ENCODE data around the gene CFAP92. TPM values are rescaled to one million over a fixed set of nuclear protein-coding genes. Genes with fewer than 3 reads are reported as not detected.

Gene CFAP92
- total and polyA plus RNA-seq, 11 donors = 0.12 to 1.8 (median 0.36) TPM; not detected in 3

DNA sequence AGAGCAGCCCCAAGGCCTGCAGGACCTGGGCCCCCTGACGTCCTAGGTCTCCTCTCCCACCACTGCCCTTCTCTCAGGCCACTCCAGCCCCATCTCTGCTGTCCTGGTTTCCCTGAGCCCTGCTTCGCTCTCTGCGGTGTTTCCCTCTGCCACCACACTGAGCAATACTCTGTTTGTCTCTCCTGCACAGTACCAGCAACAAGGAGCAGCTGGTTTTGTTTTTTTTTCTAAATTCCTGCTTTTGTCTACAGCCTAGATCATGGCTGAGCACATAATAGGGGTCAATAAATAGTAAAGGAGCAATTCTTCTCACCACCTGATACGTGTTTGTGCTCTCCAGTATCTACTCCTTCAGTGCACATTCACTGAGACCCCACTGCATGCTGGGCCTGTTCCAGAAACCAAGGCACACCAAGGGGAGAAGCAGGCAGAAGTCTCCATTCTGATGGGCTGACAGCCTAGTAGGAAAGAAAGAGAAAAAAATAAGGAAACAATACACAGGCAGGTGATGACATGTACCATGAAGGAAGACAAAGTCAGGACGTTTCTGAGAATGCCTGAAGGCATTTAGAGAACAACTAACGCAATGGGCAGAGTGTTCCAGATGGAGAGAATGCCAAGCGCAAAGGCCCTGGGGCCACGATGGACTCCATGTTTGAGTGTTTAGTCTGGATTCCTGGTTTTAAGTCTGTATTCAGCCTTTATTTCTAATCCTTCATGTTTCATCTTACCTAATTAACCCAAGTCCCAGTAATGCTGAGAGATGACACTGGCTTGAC, 120.4 kb downstream of the CFAP92 start:
- Histone ChIP-seq H3K4me3 (no peak overlapping the region), H3K27me3 (no peaks in the 10 kb centered on the region), H3K27ac (no peak overlapping the region), H3K9me3 (no peaks in the 10 kb centered on the region), H3K36me3 (no peaks in the 10 kb centered on the region), H3K4me1 (peaks cover 0 to 25% (median 11%) of the 10 kb centered on the region in 12 donors)
- TF ChIP-seq POLR2A (IDR thresholded peaks at IDR 0.05) (no peak), CTCF (IDR thresholded peaks at IDR 0.05) (no peak)
- DNase-seq (no peak), ATAC-seq (no peak)
- intact Hi-C loops (cut with DNase I) = no loop called here
- WGBS, 4 donors = 69 to 76% (median 73%) methylated on average over 8 of the region's 8 CpGs

- WGBS, 4 donors = 84 to 92% (median 90%) methylated on average over 8 of the region's 8 CpGs
- no peak overlapping the region for H3K4me3 ChIP-seq
- H3K36me3 ChIP-seq = no peaks in the 10 kb centered on the region
- no peak overlapping the region for H3K27ac ChIP-seq
- ATAC-seq (no peak), DNase-seq (no peak)
- H3K4me1 ChIP-seq = peaks cover 0 to 18% (median 4%) of the 10 kb centered on the region in 12 donors
- H3K9me3 ChIP-seq = no peaks in the 10 kb centered on the region
- H3K27me3 ChIP-seq = no peaks in the 10 kb centered on the region
- TF ChIP-seq POLR2A (IDR thresholded peaks at IDR 0.05) = no peak
- no peak for TF ChIP-seq CTCF (IDR thresholded peaks at IDR 0.05)
- intact Hi-C loops (cut with DNase I) = no loop called here
Measured at GRCh38 chr3:128872744-128873143, 121.1 kb downstream of the CFAP92 start.

- 85 to 92% (median 88%) methylated on average over 4 of the region's 4 CpGs for WGBS, 4 donors
- Histone ChIP-seq H3K36me3 (no peaks in the 10 kb centered on the region), H3K4me1 (peaks cover 0 to 14% (median 0%) of the 10 kb centered on the region in 12 donors), H3K9me3 (no peaks in the 10 kb centered on the region), H3K27ac (no peak overlapping the region), H3K4me3 (no peak overlapping the region), H3K27me3 (no peaks in the 10 kb centered on the region)
- ATAC-seq (no peak), DNase-seq (no peak)
- intact Hi-C loops (cut with DNase I) = no loop called here
- no peak for TF ChIP-seq POLR2A (IDR thresholded peaks at IDR 0.05)
- no peak for TF ChIP-seq CTCF (IDR thresholded peaks at IDR 0.05)
Measured at GRCh38 chr3:128872282-128872681, 121.6 kb downstream of the CFAP92 start.

GRCh38 chr3:128870347-128870746, 123.5 kb downstream of the CFAP92 start:
- no peak for TF ChIP-seq POLR2A (IDR thresholded peaks at IDR 0.05)
- no peak for TF ChIP-seq CTCF (IDR thresholded peaks at IDR 0.05)
- DNase-seq = no peak
- ATAC-seq = no peak
- intact Hi-C loops (cut with DNase I) = no loop called here
- Histone ChIP-seq H3K4me3 (no peak overlapping the region), H3K9me3 (no peaks in the 10 kb centered on the region), H3K36me3 (no peaks in the 10 kb centered on the region), H3K27me3 (no peaks in the 10 kb centered on the region), H3K4me1 (peaks cover 0 to 12% (median under 1%) of the 10 kb centered on the region in 12 donors), H3K27ac (no peak overlapping the region)
- WGBS, 4 donors = 91 to 96% (median 94%) methylated on average over 4 of the region's 4 CpGs

Measured in heart left ventricle (tissue), 16 donors.